ENCODE data around the gene SPOCK1. TPM values are rescaled to one million over a fixed set of nuclear protein-coding genes. Genes with fewer than 3 reads are reported as not detected.

Gene SPOCK1
- total RNA-seq, 1 donor from 2014 or later = 81.2 TPM

DNA sequence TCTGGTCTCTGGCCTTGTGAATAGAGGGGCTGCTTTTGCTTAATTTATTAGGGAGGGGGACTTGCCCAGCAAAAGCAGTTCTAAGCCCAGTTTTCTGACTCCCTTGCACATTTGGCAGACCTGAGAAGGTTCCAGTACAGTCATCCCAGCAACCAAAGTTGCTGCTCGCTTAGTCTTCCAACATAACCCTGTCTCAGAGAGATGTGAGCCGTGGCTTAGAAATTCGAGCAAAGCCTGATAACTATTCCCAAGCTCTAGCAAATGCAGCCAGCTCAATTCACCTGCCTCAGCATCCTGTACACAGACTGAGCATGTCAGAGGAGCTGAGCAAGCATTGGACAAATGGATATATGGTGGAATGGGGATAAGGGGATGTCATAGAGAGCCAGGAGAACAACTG, 401.9 kb downstream of the SPOCK1 start:
- Histone ChIP-seq H3K4me3 (no peak overlapping the region), H3K4me1 (peaks cover 0 to 5% of the 10 kb centered on the region in 2 donors), H3K9me3 (no peaks in the 10 kb centered on the region), H3K27ac (no peak overlapping the region), H3K36me3 (no peaks in the 10 kb centered on the region), H3K27me3 (no peaks in the 10 kb centered on the region)
- TF ChIP-seq, protein P1, sequence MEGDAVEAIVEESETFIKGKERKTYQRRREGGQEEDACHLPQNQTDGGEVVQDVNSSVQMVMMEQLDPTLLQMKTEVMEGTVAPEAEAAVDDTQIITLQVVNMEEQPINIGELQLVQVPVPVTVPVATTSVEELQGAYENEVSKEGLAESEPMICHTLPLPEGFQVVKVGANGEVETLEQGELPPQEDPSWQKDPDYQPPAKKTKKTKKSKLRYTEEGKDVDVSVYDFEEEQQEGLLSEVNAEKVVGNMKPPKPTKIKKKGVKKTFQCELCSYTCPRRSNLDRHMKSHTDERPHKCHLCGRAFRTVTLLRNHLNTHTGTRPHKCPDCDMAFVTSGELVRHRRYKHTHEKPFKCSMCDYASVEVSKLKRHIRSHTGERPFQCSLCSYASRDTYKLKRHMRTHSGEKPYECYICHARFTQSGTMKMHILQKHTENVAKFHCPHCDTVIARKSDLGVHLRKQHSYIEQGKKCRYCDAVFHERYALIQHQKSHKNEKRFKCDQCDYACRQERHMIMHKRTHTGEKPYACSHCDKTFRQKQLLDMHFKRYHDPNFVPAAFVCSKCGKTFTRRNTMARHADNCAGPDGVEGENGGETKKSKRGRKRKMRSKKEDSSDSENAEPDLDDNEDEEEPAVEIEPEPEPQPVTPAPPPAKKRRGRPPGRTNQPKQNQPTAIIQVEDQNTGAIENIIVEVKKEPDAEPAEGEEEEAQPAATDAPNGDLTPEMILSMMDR (IDR thresholded peaks at IDR 0.05) = no peak
- intact Hi-C loops (cut with DNase I) = no loop called here
- DNase-seq (ENCODE audit: low spot score in 2 of 2) = no peak

DNA sequence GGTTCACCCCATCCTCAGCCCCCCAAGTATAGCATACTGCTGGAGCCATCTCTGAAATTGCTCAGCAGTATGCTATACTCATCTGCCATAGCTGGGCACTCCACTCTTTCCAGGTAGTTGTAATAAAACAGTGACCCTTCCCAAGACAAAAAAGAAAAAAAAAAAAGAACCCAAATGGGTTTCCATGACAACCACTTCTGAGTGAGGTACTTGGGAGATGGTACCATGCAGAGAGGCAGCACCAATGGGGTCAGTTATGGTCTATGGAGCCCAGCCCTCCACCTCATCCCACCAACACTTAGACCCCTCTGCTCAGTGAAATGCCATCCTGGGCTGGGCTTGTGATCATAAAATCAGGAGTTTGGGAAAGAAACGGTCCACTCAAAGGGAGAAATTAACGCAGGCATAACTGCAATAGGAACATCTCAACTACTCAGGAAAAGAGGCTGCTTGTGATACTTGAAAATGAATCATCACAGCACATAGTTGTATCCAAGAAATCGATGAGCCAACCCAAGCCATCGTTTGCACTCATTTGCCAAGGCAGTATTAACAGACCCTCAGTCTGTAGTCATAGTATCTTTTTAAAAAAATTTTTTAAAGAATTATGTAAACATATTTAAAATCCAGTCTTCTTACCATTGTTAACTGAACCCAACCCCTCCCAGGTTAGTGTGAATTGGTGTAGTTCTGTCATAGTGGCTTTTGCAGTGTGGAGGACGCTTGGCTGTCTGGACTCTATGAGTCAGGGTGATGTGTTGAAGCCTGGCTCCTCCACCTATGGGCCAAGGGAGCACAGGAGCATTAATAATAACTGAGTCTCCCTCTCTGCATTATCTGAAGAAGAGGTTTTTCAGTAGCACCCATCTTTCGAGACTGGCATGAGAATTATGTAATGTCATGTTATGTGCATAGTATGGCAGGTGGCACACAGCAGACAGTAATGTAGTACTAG, 402.7 kb downstream of the SPOCK1 start:
- H3K4me3 ChIP-seq = no peak overlapping the region
- no peak for DNase-seq (ENCODE audit: low spot score in 2 of 2)
- TF ChIP-seq, protein P1 (IDR thresholded peaks at IDR 0.05) = no peak
- H3K4me1 ChIP-seq = peaks cover 0 to 5% of the 10 kb centered on the region in 2 donors
- no peak overlapping the region for H3K27ac ChIP-seq
- H3K36me3 ChIP-seq = no peaks in the 10 kb centered on the region
- intact Hi-C loops (cut with DNase I) = no loop called here
- no peaks in the 10 kb centered on the region for H3K27me3 ChIP-seq
- H3K9me3 ChIP-seq = no peaks in the 10 kb centered on the region

DNA sequence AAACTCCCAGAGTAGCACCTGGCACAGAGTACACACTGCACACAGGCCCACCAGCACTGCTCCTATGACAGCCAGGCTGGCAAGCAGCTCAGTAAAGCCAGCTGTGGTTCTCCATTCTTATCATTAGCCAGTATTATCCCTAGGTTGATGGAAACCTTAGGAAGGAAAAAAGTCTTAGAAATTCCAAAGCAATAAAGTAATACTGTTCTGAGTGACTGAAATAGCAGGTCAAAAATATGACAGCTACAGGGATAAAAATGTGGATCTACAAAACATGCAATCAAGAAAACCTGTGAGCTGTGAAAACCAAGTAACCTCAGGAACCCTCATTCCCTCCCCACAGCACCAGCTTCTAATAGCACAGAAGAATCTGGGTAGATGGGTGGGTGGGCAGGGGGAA, 403.5 kb downstream of the SPOCK1 start:
- H3K27me3 ChIP-seq = no peaks in the 10 kb centered on the region
- intact Hi-C loops (cut with DNase I) = no loop called here
- no peak overlapping the region for H3K27ac ChIP-seq
- no peak overlapping the region for H3K4me3 ChIP-seq
- TF ChIP-seq, protein P1 (IDR thresholded peaks at IDR 0.05) = no peak
- H3K9me3 ChIP-seq = no peaks in the 10 kb centered on the region
- DNase-seq (ENCODE audit: low spot score in 2 of 2) = no peak
- H3K4me1 ChIP-seq = peaks cover 0 to 5% of the 10 kb centered on the region in 2 donors
- no peaks in the 10 kb centered on the region for H3K36me3 ChIP-seq

DNA sequence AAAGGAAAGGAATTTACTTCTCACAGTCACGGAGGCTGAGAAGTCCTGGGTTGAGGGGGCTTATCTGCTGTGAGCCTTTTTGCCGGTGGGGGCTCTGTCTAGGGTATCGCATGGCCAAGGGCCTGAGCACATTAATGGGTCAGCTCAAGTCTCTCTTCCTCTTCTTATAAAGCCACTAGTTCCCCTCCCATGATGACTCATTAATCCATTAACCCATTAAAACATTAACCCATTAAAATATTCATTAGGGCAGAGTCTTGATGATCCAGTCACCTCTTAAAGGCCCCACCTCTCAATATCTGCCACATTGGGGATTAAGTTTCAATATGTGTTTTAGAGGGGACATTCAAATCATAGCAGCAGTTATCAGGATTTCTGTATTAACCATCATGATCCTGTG, 406.3 kb downstream of the SPOCK1 start:
- no peaks in the 10 kb centered on the region for H3K27me3 ChIP-seq
- no peak overlapping the region for H3K4me3 ChIP-seq
- no peaks in the 10 kb centered on the region for H3K36me3 ChIP-seq
- intact Hi-C loops (cut with DNase I) = no loop called here
- H3K4me1 ChIP-seq = peaks cover 0 to 5% of the 10 kb centered on the region in 2 donors
- TF ChIP-seq, protein P1 (IDR thresholded peaks at IDR 0.05) = no peak
- H3K27ac ChIP-seq = no peak overlapping the region
- no peaks in the 10 kb centered on the region for H3K9me3 ChIP-seq
- DNase-seq (ENCODE audit: low spot score in 2 of 2) = no peak

DNA sequence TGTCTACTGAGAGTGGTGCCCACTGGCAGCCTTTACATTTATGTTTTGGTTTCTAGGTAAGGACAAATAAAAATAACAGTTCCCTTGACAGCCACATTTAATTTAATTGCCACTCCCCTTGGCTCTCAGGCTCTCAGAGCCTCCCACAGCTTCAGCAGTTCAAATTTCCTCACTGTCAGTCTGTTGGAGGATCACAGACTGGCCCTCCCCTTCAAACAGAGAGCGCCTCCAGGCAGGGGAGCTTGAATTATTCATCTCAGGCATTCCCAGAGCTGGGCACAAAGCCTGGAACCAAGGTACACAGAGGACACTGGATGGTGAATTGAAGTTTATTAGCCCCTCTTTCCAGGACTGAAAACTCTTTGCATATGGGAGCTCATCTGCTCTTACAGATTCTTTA, 407.7 kb downstream of the SPOCK1 start:
- H3K4me3 ChIP-seq = no peak overlapping the region
- H3K4me1 ChIP-seq = peaks cover 0 to 5% of the 10 kb centered on the region in 2 donors
- intact Hi-C loops (cut with DNase I) = no loop called here
- no peaks in the 10 kb centered on the region for H3K36me3 ChIP-seq
- no peaks in the 10 kb centered on the region for H3K27me3 ChIP-seq
- no peak for DNase-seq (ENCODE audit: low spot score in 2 of 2)
- H3K9me3 ChIP-seq = no peaks in the 10 kb centered on the region
- no peak overlapping the region for H3K27ac ChIP-seq
- TF ChIP-seq, protein P1 (IDR thresholded peaks at IDR 0.05) = no peak

Measured in ascending aorta (tissue), 2 donors.